PC-9 (cell line): ENCODE measurements around the gene COL4A2. TPM values are rescaled to one million over a fixed set of nuclear protein-coding genes. Genes with fewer than 3 reads are reported as not detected.

ENCODE experiments used
- BruUV-seq: library from RNA; stranded (reverse); fragments of 400-500 nt; replicated peaks from 2 replicates; lab custom pipeline; 2021; lab: Mats Ljungman, UMichigan
- CTCF ChIA-PET: fragments of 300-600 bp; sonication (Branson Sonifier 250); formaldehyde crosslinking; loops from one replicate; lab custom pipeline; 2022; ENCODE audit warnings: antibody characterized with exemption; lab: Charles Lee
- POLR2A ChIA-PET: fragments of 300-600 bp; sonication (Branson Sonifier 250); formaldehyde crosslinking; loops from one replicate; lab custom pipeline; 2022; ENCODE audit warnings: antibody characterized with exemption; ENCODE audit not compliant: unreplicated experiment; lab: Charles Lee
- DNase-seq, 2 experiments: peaks; one replicate each; pipeline versions ENCODE4 v3.0.0 to v3.0.0-alpha.2; 2015 to 2022; ENCODE audit warnings: mixed read lengths in 1 of 2
- H2AFZ ChIP-seq: fragments of 200-600 bp; sonication (generic); 2 replicates; pipeline ENCODE4 v1.8.1; 2017; ENCODE audit warnings: antibody characterized with exemption
- H3F3A ChIP-seq: fragments of 200-600 bp; sonication (generic); 2 replicates; pipeline ENCODE4 v1.8.1; 2017; ENCODE audit warnings: antibody characterized with exemption, mild to moderate bottlenecking, low read depth; ENCODE audit not compliant: insufficient read depth
- H3K27ac ChIP-seq: fragments of 200-600 bp; sonication (generic); 2 replicates; pipeline ENCODE4 v1.6.1; 2016; ENCODE audit warnings: mixed run types
- H3K27me3 ChIP-seq: fragments of 200-600 bp; sonication (generic); 2 replicates; pipeline ENCODE4 v1.6.1; 2016; ENCODE audit warnings: low read depth, mixed run types; ENCODE audit not compliant: insufficient read depth
- H3K36me3 ChIP-seq: fragments of 200-600 bp; sonication (generic); 2 replicates; pipeline ENCODE4 v1.6.1; 2016; ENCODE audit warnings: low read depth, mixed run types
- H3K4me1 ChIP-seq: fragments of 200-600 bp; sonication (generic); replicated peaks from 2 replicates; pipeline ENCODE4 v1.6.1; 2016; ENCODE audit warnings: mixed run types; ENCODE audit not compliant: insufficient read depth
- H3K4me2 ChIP-seq: fragments of 200-600 bp; sonication (generic); 2 replicates; pipeline ENCODE4 v1.6.1; 2017; ENCODE audit warnings: mixed run types
- H3K4me3 ChIP-seq: fragments of 200-600 bp; sonication (generic); 2 replicates; pipeline ENCODE4 v1.6.1; 2016; ENCODE audit warnings: mixed run types
- H3K79me2 ChIP-seq: fragments of 200-600 bp; sonication (generic); 2 replicates; pipeline ENCODE4 v1.6.1; 2017; ENCODE audit warnings: low read depth, mixed run types
- H3K9me2 ChIP-seq: fragments of 200-600 bp; sonication (generic); 2 replicates; pipeline ENCODE4 v1.8.1; 2017; ENCODE audit warnings: mild to moderate bottlenecking; ENCODE audit not compliant: insufficient read depth
- H3K9me3 ChIP-seq: fragments of 200-600 bp; sonication (generic); 2 replicates; pipeline ENCODE4 v1.8.1; 2016; ENCODE audit warnings: low read depth; ENCODE audit not compliant: insufficient read depth
- H4K20me1 ChIP-seq: fragments of 200-600 bp; sonication (generic); 2 replicates; pipeline ENCODE4 v1.8.1; 2017; ENCODE audit not compliant: insufficient read depth
- CTCF ChIP-seq: fragments of 200-600 bp; sonication (generic); conservative IDR thresholded peaks from 2 replicates; pipeline ENCODE4 v1.6.1; 2017; ENCODE audit warnings: mixed run types, antibody characterized with exemption, mild to moderate bottlenecking, moderate library complexity
- EZH2 ChIP-seq: fragments of 200-600 bp; sonication (generic); IDR thresholded peaks from 2 replicates; pipeline ENCODE4 v1.8.0; 2017; ENCODE audit warnings: antibody characterized with exemption, low read depth
- intact Hi-C: fragments of 100-400 bp; cut with micrococcal nuclease; formaldehyde crosslinking; loops from one replicate; pipeline ENCODE4 v1.10.0; 2022; ENCODE audit not compliant: unreplicated experiment
- total RNA-seq: library from RNA; stranded (reverse); gene quantifications from 2 replicates; pipeline ENCODE4 v1.2.3, GENCODE V29; 2021

Gene COL4A2
- total RNA-seq, 1 experiment from 2014 or later: 1.2 TPM

GRCh38 chr13:110376120-110376519 lies 69.0 kb downstream of the COL4A2 start:
- Histone ChIP-seq H4K20me1 (no peaks in the 10 kb centered on the region), H2AFZ (no peak overlapping the region), H3K36me3 (no peaks in the 10 kb centered on the region), H3K27ac (no peak overlapping the region), H3K27me3 (no peaks in the 10 kb centered on the region), H3F3A (peaks cover 7% of the 10 kb centered on the region; the same call in 1 of the 2 replicates), H3K4me3 (no peak overlapping the region), H3K9me3 (no peaks in the 10 kb centered on the region), H3K9me2 (no peaks in the 10 kb centered on the region), H3K4me2 (no peak overlapping the region), H3K79me2 (no peaks in the 10 kb centered on the region), H3K4me1 (peaks cover 18% of the 10 kb centered on the region)
- POLR2A ChIA-PET: no interaction called here
- intact Hi-C loops: no loop called here
- BruUV-seq: no TSS peak
- CTCF ChIA-PET: no interaction called here
- DNase-seq: no peak
- TF ChIP-seq CTCF: no peak

DNA sequence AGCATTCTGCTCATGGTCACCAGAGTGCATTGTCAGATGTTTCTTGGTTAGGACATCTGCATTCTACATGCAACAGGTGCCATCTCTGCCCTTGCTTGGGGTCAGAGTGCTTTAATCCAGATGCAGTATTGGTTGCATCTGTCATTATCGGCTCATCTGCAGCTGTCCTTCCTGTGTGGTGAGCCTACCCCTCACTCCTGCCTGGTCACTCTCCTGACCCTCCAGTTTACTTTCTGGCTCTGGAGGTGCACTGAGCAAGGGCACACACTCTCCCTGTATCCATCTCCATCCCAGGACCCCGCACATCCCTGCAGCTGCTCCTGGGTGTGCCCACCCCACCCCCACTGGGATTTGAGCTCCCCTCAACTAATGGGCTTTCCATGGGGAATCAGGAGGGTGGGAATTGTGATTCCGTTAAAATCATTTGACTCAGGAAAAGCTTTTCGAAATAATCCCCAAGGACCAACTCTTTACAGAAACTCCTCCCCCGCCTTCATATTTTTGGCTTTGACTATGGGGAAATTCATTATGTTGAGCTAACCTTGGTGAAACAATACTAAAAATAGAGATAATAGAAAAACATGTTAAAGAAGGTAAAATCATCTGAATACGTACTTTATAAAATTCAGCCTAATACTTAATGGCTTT lies 70.2 kb downstream of the COL4A2 start:
- intact Hi-C loops: no loop called here
- Histone ChIP-seq H2AFZ (no peak overlapping the region), H3F3A (peaks cover 18% of the 10 kb centered on the region), H3K9me2 (no peaks in the 10 kb centered on the region), H4K20me1 (no peaks in the 10 kb centered on the region), H3K4me2 (no peak overlapping the region), H3K9me3 (no peaks in the 10 kb centered on the region), H3K4me1 (peaks cover 29% of the 10 kb centered on the region), H3K36me3 (no peaks in the 10 kb centered on the region), H3K4me3 (no peak overlapping the region), H3K79me2 (no peaks in the 10 kb centered on the region), H3K27me3 (no peaks in the 10 kb centered on the region), H3K27ac (no peak overlapping the region)
- POLR2A ChIA-PET: no interaction called here
- DNase-seq: no peak
- CTCF ChIA-PET: no interaction called here
- no peak for TF ChIP-seq CTCF
- no peak for TF ChIP-seq EZH2
- BruUV-seq: no TSS peak

GRCh38 chr13:110377826-110378201 lies 70.7 kb downstream of the COL4A2 start:
- H3K79me2 ChIP-seq: no peaks in the 10 kb centered on the region
- no peaks in the 10 kb centered on the region for H3K9me2 ChIP-seq
- no peaks in the 10 kb centered on the region for H3K9me3 ChIP-seq
- no peaks in the 10 kb centered on the region for H3K36me3 ChIP-seq
- no peak overlapping the region for H3K4me3 ChIP-seq
- no peak overlapping the region for H3K4me2 ChIP-seq
- no peaks in the 10 kb centered on the region for H4K20me1 ChIP-seq
- no TSS peak for BruUV-seq
- intact Hi-C loops: no loop called here
- ChIA-PET POLR2A (no interaction called here), CTCF (no interaction called here)
- no peaks in the 10 kb centered on the region for H3K27me3 ChIP-seq
- H3F3A ChIP-seq: peaks cover 18% of the 10 kb centered on the region
- TF ChIP-seq CTCF (no peak), EZH2 (no peak)
- no peak overlapping the region for H3K27ac ChIP-seq
- no peak overlapping the region for H2AFZ ChIP-seq
- no peak for DNase-seq
- H3K4me1 ChIP-seq: peaks cover 34% of the 10 kb centered on the region
